GM15510 (cell line): Measurements from ENCODE around the gene CLMN.

Experiments used
- POLR2A ChIP-seq: IDR thresholded peaks from 3 replicates; pipeline ENCODE4 v1.6.1; 2011; ENCODE audit warnings: borderline replicate concordance; ENCODE audit not compliant: insufficient read length; ENCODE audit errors: extremely low read depth

CLMN gene

GRCh38 chr14:95210699-95211098 lies 109.0 kb downstream of the CLMN start:
- TF ChIP-seq POLR2A: no peak

- no peak for TF ChIP-seq POLR2A
Observed at GRCh38 chr14:95208598-95208997, 111.1 kb downstream of the CLMN start.

- TF ChIP-seq POLR2A: no peak
Observed at GRCh38 chr14:95207475-95208233, 112.1 kb downstream of the CLMN start.

- no peak for TF ChIP-seq POLR2A
Observed at GRCh38 chr14:95206534-95206933, 113.2 kb downstream of the CLMN start.

GRCh38 chr14:95204705-95205104 lies 115.0 kb downstream of the CLMN start:
- TF ChIP-seq POLR2A: no peak

GRCh38 chr14:95200404-95200803 lies 119.3 kb downstream of the CLMN start:
- TF ChIP-seq POLR2A: no peak

- TF ChIP-seq POLR2A: no peak
Observed at GRCh38 chr14:95199298-95199983, 120.3 kb downstream of the CLMN start.

GRCh38 chr14:95198320-95198719 lies 121.4 kb downstream of the CLMN start:
- no peak for TF ChIP-seq POLR2A

GRCh38 chr14:95197551-95197950 lies 122.2 kb downstream of the CLMN start:
- TF ChIP-seq POLR2A: no peak

- TF ChIP-seq POLR2A: no peak
Observed at GRCh38 chr14:95196826-95197545, 122.7 kb downstream of the CLMN start.

GRCh38 chr14:95196268-95196667 lies 123.4 kb downstream of the CLMN start:
- no peak for TF ChIP-seq POLR2A

- TF ChIP-seq POLR2A: no peak
Observed at GRCh38 chr14:95195031-95195430, 124.7 kb downstream of the CLMN start.

GRCh38 chr14:95193081-95193480 lies 126.6 kb downstream of the CLMN start:
- TF ChIP-seq POLR2A: no peak

- no peak for TF ChIP-seq POLR2A
Observed at GRCh38 chr14:95192311-95192710, 127.4 kb downstream of the CLMN start.

- TF ChIP-seq POLR2A: no peak
Observed at GRCh38 chr14:95191445-95192199, 128.1 kb downstream of the CLMN start.
